ENCODE results near the gene PTPRCAP. TPM values are rescaled to one million over a fixed set of nuclear protein-coding genes. Genes with fewer than 3 reads are reported as not detected.

Gene PTPRCAP
- total and polyA plus RNA-seq, 5 donors from 2014 or later: 291 to 1,084 (median 970) TPM

- Histone ChIP-seq H3K27ac (ENCODE audit: insufficient read depth, low read length, poor library complexity, severe bottlenecking) (peak overlapping the region; percentile 72), H3K27me3 (ENCODE audit: control insufficient read depth, insufficient read depth, low read length) (no peaks in the 10 kb centered on the region), H3K36me3 (ENCODE audit: control insufficient read depth, insufficient read depth, low read length) (peaks cover 3% of the 10 kb centered on the region), H3K4me1 (ENCODE audit: control insufficient read depth, insufficient read depth, low read length, poor library complexity, severe bottlenecking) (peaks cover 20% of the 10 kb centered on the region), H3K9me3 (ENCODE audit: control insufficient read depth in 2 of 2, low read length in 2 of 2) (no peaks in the 10 kb centered on the region), H3K4me3 (ENCODE audit: low read depth, low read length) (peak overlapping the region; percentile 78)
- no peak for ATAC-seq (ENCODE audit: low read depth in 2 of 2)
- DNase-seq: no peak
- no peaks in the 10 kb centered on the region for H3K9me3 Mint-ChIP-seq
- H3K27me3 Mint-ChIP-seq: no peaks in the 10 kb centered on the region
- H3K36me3 Mint-ChIP-seq: peaks cover 3% of the 10 kb centered on the region
- H3K4me1 Mint-ChIP-seq: peaks cover 0 to 44% (median 14%) of the 10 kb centered on the region in 4 donors
- H3K27ac Mint-ChIP-seq: peak overlapping the region; percentile 26 to 83 (median 82)
- H3K4me3 Mint-ChIP-seq: peak overlapping the region; percentile 68 to 92 (median 89)
Measured at GRCh38 chr11:67390947-67391303, 46.6 kb downstream of the PTPRCAP start.

GRCh38 chr11:67389477-67389876, 48.0 kb downstream of the PTPRCAP start:
- Histone ChIP-seq H3K27me3 (ENCODE audit: control insufficient read depth, insufficient read depth, low read length) (no peaks in the 10 kb centered on the region), H3K9me3 (ENCODE audit: control insufficient read depth in 2 of 2, low read length in 2 of 2) (no peaks in the 10 kb centered on the region), H3K4me1 (ENCODE audit: control insufficient read depth, insufficient read depth, low read length, poor library complexity, severe bottlenecking) (peaks cover 20% of the 10 kb centered on the region), H3K36me3 (ENCODE audit: control insufficient read depth, insufficient read depth, low read length) (peaks cover 3% of the 10 kb centered on the region), H3K27ac (ENCODE audit: insufficient read depth, low read length, poor library complexity, severe bottlenecking) (no peak overlapping the region), H3K4me3 (ENCODE audit: low read depth, low read length) (no peak overlapping the region)
- Mint-ChIP-seq H3K27me3 (peaks cover 8% of the 10 kb centered on the region), H3K27ac (peak overlapping the region; percentile 13 to 99 (median 83)), H3K4me3 (peak overlapping the region; percentile 80 to 91 (median 85)), H3K36me3 (peaks cover 3% of the 10 kb centered on the region), H3K4me1 (peaks cover 0 to 43% (median 14%) of the 10 kb centered on the region in 4 donors), H3K9me3 (no peaks in the 10 kb centered on the region)
- peak; percentile 38 to 47 for ATAC-seq (ENCODE audit: low read depth in 2 of 2)
- peak in 2 of 3 donors; percentile 55 to 64 for DNase-seq

- no peaks in the 10 kb centered on the region for H3K36me3 ChIP-seq (ENCODE audit: control insufficient read depth, insufficient read depth, low read length)
- H3K27me3 ChIP-seq (ENCODE audit: control insufficient read depth, insufficient read depth, low read length): no peaks in the 10 kb centered on the region
- peaks cover 15% of the 10 kb centered on the region for H3K27me3 Mint-ChIP-seq
- no peak overlapping the region for H3K4me3 ChIP-seq (ENCODE audit: low read depth, low read length)
- no peak for ATAC-seq (ENCODE audit: low read depth in 2 of 2)
- peaks cover 0 to 32% (median 12%) of the 10 kb centered on the region in 4 donors for H3K4me1 Mint-ChIP-seq
- no peak overlapping the region for H3K27ac ChIP-seq (ENCODE audit: insufficient read depth, low read length, poor library complexity, severe bottlenecking)
- H3K4me1 ChIP-seq (ENCODE audit: control insufficient read depth, insufficient read depth, low read length, poor library complexity, severe bottlenecking): peaks cover 14% of the 10 kb centered on the region
- H3K4me3 Mint-ChIP-seq: no peak overlapping the region
- H3K36me3 Mint-ChIP-seq: peaks cover 3% of the 10 kb centered on the region
- no peak for DNase-seq
- H3K9me3 Mint-ChIP-seq: no peaks in the 10 kb centered on the region
- H3K27ac Mint-ChIP-seq: no peak overlapping the region
- no peaks in the 10 kb centered on the region for H3K9me3 ChIP-seq (ENCODE audit: control insufficient read depth in 2 of 2, low read length in 2 of 2)
Measured at GRCh38 chr11:67387518-67387917, 50.0 kb downstream of the PTPRCAP start.

GRCh38 chr11:67387069-67387468, 50.4 kb downstream of the PTPRCAP start:
- Histone ChIP-seq H3K27ac (ENCODE audit: insufficient read depth, low read length, poor library complexity, severe bottlenecking) (no peak overlapping the region), H3K4me1 (ENCODE audit: control insufficient read depth, insufficient read depth, low read length, poor library complexity, severe bottlenecking) (peaks cover 10% of the 10 kb centered on the region), H3K36me3 (ENCODE audit: control insufficient read depth, insufficient read depth, low read length) (no peaks in the 10 kb centered on the region), H3K27me3 (ENCODE audit: control insufficient read depth, insufficient read depth, low read length) (no peaks in the 10 kb centered on the region), H3K9me3 (ENCODE audit: control insufficient read depth in 2 of 2, low read length in 2 of 2) (no peaks in the 10 kb centered on the region), H3K4me3 (ENCODE audit: low read depth, low read length) (no peak overlapping the region)
- ATAC-seq (ENCODE audit: low read depth in 2 of 2): no peak
- DNase-seq: no peak
- Mint-ChIP-seq H3K4me1 (peaks cover 0 to 31% (median 14%) of the 10 kb centered on the region in 4 donors), H3K27me3 (peaks cover 18% of the 10 kb centered on the region), H3K9me3 (no peaks in the 10 kb centered on the region), H3K36me3 (peaks cover 3% of the 10 kb centered on the region), H3K4me3 (no peak overlapping the region), H3K27ac (no peak overlapping the region)

Other genes starting within 250 kb of the PTPRCAP start
- 295 TPM for gene GRK2, start 171.2 kb downstream of the PTPRCAP start, total RNA-seq
- gene GRK2, start 171.2 kb downstream of the PTPRCAP start, polyA plus RNA-seq: 10 to 100 TPM; 13.2 to 27.8 (median 19.3) TPM
- gene ANKRD13D, start 148.4 kb downstream of the PTPRCAP start, total RNA-seq: 158 TPM
- 10 to 100 TPM in 3 of 4 donors, 1 to 10 TPM in 1; 9.5 to 18.9 (median 12.6) TPM for gene ANKRD13D, start 148.4 kb downstream of the PTPRCAP start, polyA plus RNA-seq
- 24.4 TPM for gene SSH3, start 134.2 kb downstream of the PTPRCAP start, total RNA-seq
- gene SSH3, start 134.2 kb downstream of the PTPRCAP start, polyA plus RNA-seq: 1 to 10 TPM; 2.3 to 7.1 (median 3.1) TPM
- gene POLD4, start 84.1 kb downstream of the PTPRCAP start, total RNA-seq: 60.6 TPM
- 100 to 1,000 TPM; 103 to 127 (median 118) TPM for gene POLD4, start 84.1 kb downstream of the PTPRCAP start, polyA plus RNA-seq
- 3.0 TPM for gene CLCF1, start 64.1 kb downstream of the PTPRCAP start, total RNA-seq
- 1 to 10 TPM in 1 of 4 donors, under 1 TPM in 3; 0.10 to 1.3 (median 0.40) TPM for gene CLCF1, start 64.1 kb downstream of the PTPRCAP start, polyA plus RNA-seq
- 27.5 TPM for gene RAD9A, start 45.7 kb downstream of the PTPRCAP start, total RNA-seq
- gene RAD9A, start 45.7 kb downstream of the PTPRCAP start, polyA plus RNA-seq: 1 to 10 TPM; 3.5 to 6.7 (median 6.4) TPM
- gene PPP1CA, start 35.8 kb downstream of the PTPRCAP start, total RNA-seq: 160 TPM
- gene PPP1CA, start 35.8 kb downstream of the PTPRCAP start, polyA plus RNA-seq: 100 to 1,000 TPM; 547 to 762 (median 622) TPM
- 312 TPM for gene TBC1D10C, start 33.6 kb downstream of the PTPRCAP start, total RNA-seq
- gene TBC1D10C, start 33.6 kb downstream of the PTPRCAP start, polyA plus RNA-seq: 100 to 1,000 TPM; 328 to 504 (median 378) TPM
- gene CARNS1, start 22.0 kb downstream of the PTPRCAP start, total RNA-seq: 7.8 TPM
- 1 to 10 TPM in 2 of 4 donors, under 1 TPM in 2; 0.63 to 2.3 (median 1.1) TPM for gene CARNS1, start 22.0 kb downstream of the PTPRCAP start, polyA plus RNA-seq
- gene RPS6KB2, start 9.2 kb downstream of the PTPRCAP start, total RNA-seq: 66.0 TPM
- 10 to 100 TPM; 44.4 to 61.5 (median 50.3) TPM for gene RPS6KB2, start 9.2 kb downstream of the PTPRCAP start, polyA plus RNA-seq
- 70.5 TPM for gene CORO1B, start 5.8 kb upstream of the PTPRCAP start, total RNA-seq
- 100 to 1,000 TPM in 1 of 4 donors, 10 to 100 TPM in 3; 46.8 to 109 (median 72.8) TPM for gene CORO1B, start 5.8 kb upstream of the PTPRCAP start, polyA plus RNA-seq
- not detected for gene GPR152, start 15.0 kb upstream of the PTPRCAP start, total RNA-seq
- under 1 TPM; 0.13 to 0.84 (median 0.35) TPM for gene GPR152, start 15.0 kb upstream of the PTPRCAP start, polyA plus RNA-seq
- 13.2 TPM for gene CABP4, start 17.7 kb upstream of the PTPRCAP start, total RNA-seq
- 1 to 10 TPM in 1 of 4 donors, under 1 TPM in 3; 0.57 to 1.2 (median 0.92) TPM for gene CABP4, start 17.7 kb upstream of the PTPRCAP start, polyA plus RNA-seq
- gene TMEM134, start 31.6 kb upstream of the PTPRCAP start, total RNA-seq: 48.7 TPM
- gene TMEM134, start 31.6 kb upstream of the PTPRCAP start, polyA plus RNA-seq: 100 to 1,000 TPM; 148 to 228 (median 172) TPM
- gene AIP, start 45.3 kb upstream of the PTPRCAP start, total RNA-seq: 124 TPM
- 100 to 1,000 TPM; 200 to 234 (median 219) TPM for gene AIP, start 45.3 kb upstream of the PTPRCAP start, polyA plus RNA-seq
- gene PITPNM1, start 67.7 kb upstream of the PTPRCAP start, total RNA-seq: 116 TPM
- 10 to 100 TPM; 15.7 to 21.3 (median 17.6) TPM for gene PITPNM1, start 67.7 kb upstream of the PTPRCAP start, polyA plus RNA-seq
- gene CDK2AP2, start 70.5 kb upstream of the PTPRCAP start, total RNA-seq: 38.5 TPM
- 100 to 1,000 TPM; 113 to 135 (median 128) TPM for gene CDK2AP2, start 70.5 kb upstream of the PTPRCAP start, polyA plus RNA-seq
- not detected for gene CABP2, start 85.8 kb upstream of the PTPRCAP start, total RNA-seq
- not detected for gene CABP2, start 85.8 kb upstream of the PTPRCAP start, polyA plus RNA-seq
- gene GSTP1, start 146.1 kb upstream of the PTPRCAP start, total RNA-seq: 55.7 TPM
- 100 to 1,000 TPM; 180 to 231 (median 219) TPM for gene GSTP1, start 146.1 kb upstream of the PTPRCAP start, polyA plus RNA-seq
- 204 TPM for gene NDUFV1, start 169.3 kb upstream of the PTPRCAP start, total RNA-seq
- 100 to 1,000 TPM; 101 to 128 (median 113) TPM for gene NDUFV1, start 169.3 kb upstream of the PTPRCAP start, polyA plus RNA-seq
- 1.9 TPM for gene NUDT8, start 192.3 kb upstream of the PTPRCAP start, total RNA-seq
- 1 to 10 TPM; 1.2 to 3.7 (median 2.6) TPM for gene NUDT8, start 192.3 kb upstream of the PTPRCAP start, polyA plus RNA-seq
- gene TBX10, start 202.1 kb upstream of the PTPRCAP start, total RNA-seq: not detected
- gene TBX10, start 202.1 kb upstream of the PTPRCAP start, polyA plus RNA-seq: not detected
- 0.57 TPM for gene ACY3, start 213.0 kb upstream of the PTPRCAP start, total RNA-seq
- 1 to 10 TPM in 1 of 4 donors, under 1 TPM in 2, not detected in 1; 0.37 to 1.1 (median 0.59) TPM for gene ACY3, start 213.0 kb upstream of the PTPRCAP start, polyA plus RNA-seq
- gene ALDH3B2, start 236.9 kb upstream of the PTPRCAP start, total RNA-seq: not detected
- not detected for gene ALDH3B2, start 236.9 kb upstream of the PTPRCAP start, polyA plus RNA-seq

Data from CD4-positive, CD25-positive, alpha-beta regulatory T cell (primary cell).